ENCODE data around the gene DNAH2.

Gene DNAH2

DNA sequence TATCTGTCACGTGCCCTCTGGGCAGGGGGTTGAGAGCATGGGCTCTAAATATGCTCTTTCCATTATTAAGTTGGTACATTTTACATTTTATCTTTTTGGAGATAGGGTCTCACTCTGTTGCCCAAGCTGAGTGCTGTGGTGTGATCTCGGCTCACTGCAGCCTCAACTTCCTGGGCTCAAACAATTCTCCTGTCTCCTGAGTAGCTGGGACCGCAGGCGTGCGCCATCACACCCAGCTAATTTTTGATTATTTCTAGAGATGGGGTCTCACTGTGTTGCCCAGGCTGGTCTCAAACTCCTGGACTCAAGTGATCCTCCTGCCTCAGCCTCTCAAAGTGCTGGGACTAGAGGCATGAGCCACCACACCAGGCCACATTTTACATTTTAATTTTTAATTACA is 72.6 kb downstream of the DNAH2 start:
- H3K4me3 ChIP-seq (ENCODE audit: low read depth, low read length), result no peak overlapping the region
- TF ChIP-seq CTCF (IDR thresholded peaks at IDR 0.05; ENCODE audit: low read depth, low read length), result no peak

DNA sequence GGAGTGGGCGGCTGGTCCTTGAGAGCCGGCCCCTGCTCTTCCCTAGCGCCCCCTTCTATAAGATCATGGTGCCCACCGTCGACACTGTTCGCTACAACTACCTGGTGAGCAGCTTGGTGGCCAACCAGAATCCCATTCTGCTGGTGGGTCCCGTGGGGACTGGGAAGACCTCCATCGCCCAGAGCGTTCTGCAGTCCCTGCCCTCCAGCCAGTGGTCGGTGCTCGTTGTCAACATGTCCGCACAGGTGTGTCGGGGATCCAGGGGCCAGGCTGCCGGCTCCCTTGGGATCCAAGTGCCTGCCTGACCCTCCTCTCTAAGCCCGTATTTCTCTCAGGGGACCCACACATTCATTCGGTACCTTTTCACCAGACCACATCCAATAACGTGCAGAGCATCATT is 75.1 kb downstream of the DNAH2 start:
- TF ChIP-seq CTCF (IDR thresholded peaks at IDR 0.05; ENCODE audit: low read depth, low read length), result no peak
- H3K4me3 ChIP-seq (ENCODE audit: low read depth, low read length), result no peak overlapping the region

DNA sequence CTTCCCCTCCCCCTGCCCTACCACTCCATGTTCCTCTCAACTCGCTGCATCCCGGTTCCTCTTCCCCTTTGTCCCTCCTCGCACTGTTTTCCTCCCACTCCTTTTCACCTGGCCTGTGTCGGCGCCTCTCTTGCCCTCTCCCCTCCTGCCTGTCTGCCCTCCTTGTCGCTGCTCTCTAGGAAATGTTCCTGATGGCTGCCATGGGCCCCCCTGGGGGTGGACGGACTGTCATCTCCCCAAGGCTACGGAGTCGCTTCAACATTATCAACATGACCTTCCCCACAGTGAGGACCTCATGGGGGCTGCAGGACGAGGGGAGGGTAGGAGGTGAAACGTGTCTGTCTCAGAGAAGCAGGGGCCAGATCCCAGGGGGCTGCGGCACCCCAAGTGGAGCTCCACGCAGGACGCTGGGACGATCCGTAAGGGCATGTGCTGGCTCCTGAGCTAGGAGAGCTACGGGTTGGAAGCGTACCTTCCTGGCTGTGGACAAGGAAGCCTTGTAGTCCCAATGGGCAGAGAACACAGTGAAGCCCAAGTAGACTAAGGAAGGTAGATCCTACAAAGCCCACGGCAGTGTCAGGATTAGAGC is 76.6 kb downstream of the DNAH2 start:
- TF ChIP-seq CTCF (IDR thresholded peaks at IDR 0.05; ENCODE audit: low read depth, low read length), result no peak

DNA sequence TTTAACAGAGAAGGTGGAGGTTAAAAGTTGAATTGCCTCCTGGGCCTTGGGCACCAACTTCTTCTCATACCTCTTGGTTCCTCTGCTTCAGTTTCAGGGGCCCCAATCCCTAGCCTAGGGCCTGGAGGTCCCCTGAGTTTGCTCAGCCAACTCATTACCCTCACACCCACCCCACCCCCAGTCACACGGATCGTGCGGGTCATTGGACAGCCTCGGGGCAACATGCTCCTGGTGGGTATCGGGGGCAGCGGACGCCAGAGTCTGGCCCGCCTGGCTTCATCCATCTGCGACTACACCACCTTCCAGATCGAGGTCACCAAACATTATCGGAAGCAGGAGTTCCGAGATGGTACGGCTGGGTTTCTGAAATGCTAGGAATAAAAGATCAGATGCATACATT is 80.4 kb downstream of the DNAH2 start:
- H3K4me3 ChIP-seq (ENCODE audit: low read depth, low read length), result no peak overlapping the region
- no peak for TF ChIP-seq CTCF (IDR thresholded peaks at IDR 0.05; ENCODE audit: low read depth, low read length)

More for the DNA sequence above, 76.6 kb downstream of the DNAH2 start:
- H3K4me3 ChIP-seq (ENCODE audit: low read depth, low read length), result no peak overlapping the region

- no peak for TF ChIP-seq CTCF (IDR thresholded peaks at IDR 0.05; ENCODE audit: low read depth, low read length)
- no peak overlapping the region for H3K4me3 ChIP-seq (ENCODE audit: low read depth, low read length)
These were observed 81.3 kb downstream of the DNAH2 start for GRCh38 chr17:7798839-7799238.

DNA sequence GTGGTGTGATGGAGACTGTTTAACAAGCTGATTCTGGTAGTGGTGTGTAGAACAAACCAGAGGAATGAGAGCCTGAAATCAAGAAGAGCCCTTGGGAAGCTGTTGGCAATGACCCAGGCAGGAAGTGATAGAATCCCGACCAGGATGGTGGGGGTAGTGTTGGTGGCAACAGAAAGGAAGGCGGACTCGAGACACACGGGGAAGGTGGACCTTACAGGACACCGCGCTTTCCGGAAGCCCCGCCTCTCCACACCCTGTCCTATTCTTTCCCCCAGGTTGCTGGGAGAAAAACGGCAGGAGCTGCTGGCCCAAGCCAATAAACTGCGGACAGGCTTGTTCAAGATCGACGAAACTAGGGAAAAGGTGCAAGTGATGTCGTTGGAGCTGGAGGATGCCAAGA is 86.4 kb downstream of the DNAH2 start:
- H3K4me3 ChIP-seq (ENCODE audit: low read depth, low read length), result no peak overlapping the region
- no peak for TF ChIP-seq CTCF (IDR thresholded peaks at IDR 0.05; ENCODE audit: low read depth, low read length)

DNA sequence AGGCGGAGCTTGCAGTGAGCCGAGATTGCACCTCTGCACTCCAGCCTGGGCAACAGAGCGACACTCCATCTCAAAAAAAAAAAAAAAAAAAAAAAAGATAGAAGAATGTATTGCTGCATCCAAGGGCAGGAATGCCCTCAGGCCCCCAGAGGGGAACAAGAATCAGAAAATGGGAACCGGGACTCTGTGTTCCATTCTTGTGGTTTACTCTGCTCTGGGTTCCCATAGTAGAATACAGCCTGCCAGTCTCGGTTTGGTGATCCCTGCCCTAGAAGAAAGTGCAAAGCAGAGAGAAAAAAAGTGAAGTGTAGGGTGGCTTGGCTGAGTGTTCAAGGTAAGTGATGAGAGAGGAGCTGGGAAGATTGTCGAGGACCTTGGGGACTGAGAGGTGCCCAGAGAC is 89.0 kb downstream of the DNAH2 start:
- no peak overlapping the region for H3K4me3 ChIP-seq (ENCODE audit: low read depth, low read length)
- TF ChIP-seq CTCF (IDR thresholded peaks at IDR 0.05; ENCODE audit: low read depth, low read length), result no peak
